Stimulated activated effector memory CD8-positive, alpha-beta T cell treated with anti-CD3 and anti-CD28 coated beads, Interleukin-12 subunit alpha, Interleukin-12 subunit beta, amount 100 ng/mL, for 72 hours (primary cell): Measurements from ENCODE around the gene NYAP1.
"Not testable (repeated sequence)": the region's sequence is repeated elsewhere in the genome, so short reads cannot be mapped to it uniquely, and the experiment has no call there.

ENCODE experiments used
- ATAC-seq: fragments of 150-1000 bp; cut with Tn5 transposase; 2 replicates; pipeline ENCODE4 v1.10.0; 2021
- DNase-seq, 2 donors: peaks; one replicate each; pipeline ENCODE4 v3.0.0; 2021 to 2022; ENCODE audit warnings: low spot score in 2 of 2
- H3K27ac Mint-ChIP-seq: one replicate; pipeline ENCODE4 v1.8.0; 2022; ENCODE audit warnings: mild to moderate bottlenecking, mixed read lengths
- H3K36me3 Mint-ChIP-seq: one replicate; pipeline ENCODE4 v1.8.0; 2022; ENCODE audit warnings: mild to moderate bottlenecking, mixed read lengths
- H3K4me1 Mint-ChIP-seq: one replicate; pipeline ENCODE4 v1.8.0; 2022; ENCODE audit warnings: mixed read lengths
- H3K4me3 Mint-ChIP-seq: one replicate; pipeline ENCODE4 v1.8.0; 2022; ENCODE audit warnings: mild to moderate bottlenecking, mixed read lengths
- H3K9me3 Mint-ChIP-seq: one replicate; pipeline ENCODE4 v1.8.0; 2022; ENCODE audit warnings: mixed read lengths

The NYAP1 gene

GRCh38 chr7:100486753-100487446 is 3.2 kb downstream of the NYAP1 start:
- DNase-seq (no peak), ATAC-seq (no peak)
- H3K27ac Mint-ChIP-seq, result no peak overlapping the region
- peaks cover 6% of the 10 kb centered on the region for H3K4me1 Mint-ChIP-seq
- H3K4me3 Mint-ChIP-seq, result no peak overlapping the region
- no peaks in the 10 kb centered on the region for H3K36me3 Mint-ChIP-seq
- H3K9me3 Mint-ChIP-seq, result no peaks in the 10 kb centered on the region

- Mint-ChIP-seq H3K36me3 (no peaks in the 10 kb centered on the region), H3K27ac (no peak overlapping the region), H3K4me3 (no peak overlapping the region), H3K9me3 (no peaks in the 10 kb centered on the region), H3K4me1 (peaks cover 10% of the 10 kb centered on the region)
- ATAC-seq (no peak), DNase-seq (no peak)
Observed at GRCh38 chr7:100488333-100489095, 4.8 kb downstream of the NYAP1 start.

DNA sequence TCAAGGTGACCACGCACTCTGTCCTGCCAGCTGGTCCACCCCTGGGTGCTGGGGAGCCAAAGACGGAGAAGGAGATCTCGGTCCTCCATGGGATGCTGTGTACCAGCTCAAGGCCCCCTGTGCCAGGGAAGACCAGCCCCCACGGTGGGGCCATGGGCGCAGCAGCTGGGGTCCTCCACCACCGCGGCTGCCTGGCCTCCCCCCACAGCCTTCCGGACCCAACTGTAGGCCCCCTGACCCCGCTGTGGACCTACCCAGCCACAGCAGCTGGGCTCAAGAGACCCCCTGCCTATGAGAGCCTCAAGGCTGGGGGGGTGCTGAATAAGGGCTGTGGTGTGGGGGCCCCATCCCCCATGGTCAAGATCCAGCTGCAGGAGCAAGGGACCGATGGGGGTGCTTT is 5.4 kb downstream of the NYAP1 start:
- H3K27ac Mint-ChIP-seq, result peak overlapping the region; percentile 73
- no peaks in the 10 kb centered on the region for H3K36me3 Mint-ChIP-seq
- ATAC-seq, result no peak

DNA sequence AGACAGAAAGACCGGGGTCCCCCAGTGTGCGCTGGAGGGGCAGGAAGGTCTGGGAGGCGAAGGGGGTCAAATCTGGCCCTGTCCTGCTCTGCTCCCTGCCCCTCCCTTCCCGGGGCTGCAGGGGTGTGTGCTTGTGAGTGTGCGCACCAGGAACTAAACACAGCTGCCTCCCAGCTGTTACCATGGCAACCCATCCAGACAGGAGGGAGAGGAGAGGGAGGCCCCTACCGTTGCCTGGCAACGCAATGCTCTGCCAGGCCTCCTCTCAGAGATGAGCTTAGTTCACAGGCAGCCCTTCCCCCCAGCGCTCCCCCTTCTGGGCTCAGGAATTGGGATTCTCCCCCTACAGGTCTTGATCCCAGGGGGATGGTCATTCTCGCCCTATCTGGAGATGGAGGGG is 6.1 kb downstream of the NYAP1 start:
- Mint-ChIP-seq H3K9me3 (no peaks in the 10 kb centered on the region), H3K36me3 (no peaks in the 10 kb centered on the region), H3K4me1 (peaks cover 16% of the 10 kb centered on the region), H3K27ac (peak overlapping the region; percentile 73), H3K4me3 (no peak overlapping the region)
- ATAC-seq (no peak), DNase-seq (no peak)

More for the DNA sequence above, 5.4 kb downstream of the NYAP1 start:
- Mint-ChIP-seq H3K4me3 (no peak overlapping the region), H3K4me1 (peaks cover 15% of the 10 kb centered on the region), H3K9me3 (no peaks in the 10 kb centered on the region)
- DNase-seq, result no peak

DNA sequence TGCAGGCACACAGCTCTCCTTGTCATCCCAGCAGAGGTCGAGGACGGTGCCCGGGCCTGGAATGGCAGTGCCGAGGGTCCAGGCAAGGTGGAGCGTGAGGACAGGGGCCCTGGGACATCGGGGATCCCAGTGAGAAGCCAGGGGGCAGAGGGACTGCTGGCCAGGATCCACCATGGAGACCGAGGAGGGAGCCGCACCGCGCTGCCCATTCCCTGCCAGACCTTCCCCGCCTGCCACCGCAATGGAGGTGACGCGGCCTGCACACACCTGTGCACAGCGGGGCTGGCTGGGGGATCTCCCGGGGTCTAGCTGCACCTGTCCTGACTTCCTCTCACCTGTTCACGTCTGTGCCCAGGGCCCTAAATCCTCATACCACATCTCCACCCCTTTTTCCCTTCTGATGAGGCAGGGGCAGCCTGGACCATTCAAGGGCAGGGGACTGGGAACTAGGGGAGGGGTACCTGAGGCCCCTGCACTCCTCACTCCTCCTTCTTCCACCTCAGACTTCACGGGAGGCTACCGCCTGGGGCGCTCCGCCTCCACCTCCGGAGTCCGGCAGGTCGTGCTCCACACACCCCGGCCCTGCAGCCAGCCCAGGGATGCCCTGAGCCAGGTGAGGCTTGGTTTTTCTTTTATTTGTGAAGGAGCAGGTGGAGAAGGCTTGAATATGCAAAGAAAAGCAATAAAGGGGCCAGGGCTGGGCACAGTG is 6.9 kb downstream of the NYAP1 start:
- H3K9me3 Mint-ChIP-seq, result no peaks in the 10 kb centered on the region
- no peaks in the 10 kb centered on the region for H3K36me3 Mint-ChIP-seq
- H3K4me3 Mint-ChIP-seq, result no peak overlapping the region
- no peak for DNase-seq
- peak overlapping the region; percentile 73 for H3K27ac Mint-ChIP-seq
- peaks cover 16% of the 10 kb centered on the region for H3K4me1 Mint-ChIP-seq
- ATAC-seq, result no peak

- Mint-ChIP-seq H3K4me1 (peaks cover 16% of the 10 kb centered on the region), H3K4me3 (no peak overlapping the region), H3K36me3 (no peaks in the 10 kb centered on the region), H3K27ac (no peak overlapping the region), H3K9me3 (no peaks in the 10 kb centered on the region)
- ATAC-seq (no peak), DNase-seq (no peak)
Observed at GRCh38 chr7:100491192-100491578, 7.5 kb downstream of the NYAP1 start.

DNA sequence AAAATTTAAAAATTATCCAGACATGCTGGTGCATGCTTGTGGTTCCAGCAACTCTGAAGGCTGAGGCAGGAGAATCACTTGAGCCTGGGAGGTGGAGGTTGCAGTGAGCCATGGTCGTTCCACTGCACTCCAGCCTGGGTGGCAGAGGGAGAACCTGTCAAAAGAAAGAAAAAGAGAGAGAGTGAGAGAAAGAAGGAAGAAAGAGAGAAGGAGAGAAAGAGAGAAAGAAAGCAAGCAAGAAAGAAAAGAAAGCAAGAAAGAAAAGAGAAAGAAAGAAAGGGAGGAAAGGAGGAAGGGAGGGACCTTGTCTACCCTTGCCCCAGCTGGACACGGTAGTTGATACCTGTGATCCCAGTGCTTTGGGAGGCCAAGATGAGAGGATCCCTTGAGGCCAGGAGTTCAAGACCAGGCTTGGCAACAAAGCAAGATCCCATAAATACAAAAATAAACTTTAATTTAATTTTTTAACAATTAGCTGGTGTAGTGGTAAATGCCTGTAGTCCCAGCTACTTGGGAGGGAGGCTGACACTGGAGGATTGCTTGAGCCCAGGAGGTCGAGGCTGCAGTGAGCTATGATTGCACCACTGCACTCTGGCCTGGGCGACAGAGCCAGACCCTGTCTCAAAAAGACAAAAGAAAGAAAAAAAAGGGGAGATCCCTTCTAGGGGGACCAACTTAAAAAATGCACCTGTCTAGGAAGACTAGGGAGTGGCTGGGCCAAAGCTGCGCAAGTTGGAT is 9.2 kb downstream of the NYAP1 start:
- no peak for DNase-seq
- Mint-ChIP-seq H3K9me3 (no peaks in the 10 kb centered on the region), H3K4me3 (peak overlapping the region; percentile 48), H3K36me3 (no peaks in the 10 kb centered on the region), H3K4me1 (peaks cover 16% of the 10 kb centered on the region), H3K27ac (peak overlapping the region; percentile 27)
- no peak for ATAC-seq

GRCh38 chr7:100493476-100494264 is 9.9 kb downstream of the NYAP1 start:
- Mint-ChIP-seq H3K9me3 (no peaks in the 10 kb centered on the region), H3K4me1 (peaks cover 16% of the 10 kb centered on the region), H3K36me3 (no peaks in the 10 kb centered on the region), H3K27ac (peak overlapping the region; percentile 27), H3K4me3 (peak overlapping the region; percentile 48)
- peak; percentile 88 for ATAC-seq
- peak; percentile 42 to 69 for DNase-seq

DNA sequence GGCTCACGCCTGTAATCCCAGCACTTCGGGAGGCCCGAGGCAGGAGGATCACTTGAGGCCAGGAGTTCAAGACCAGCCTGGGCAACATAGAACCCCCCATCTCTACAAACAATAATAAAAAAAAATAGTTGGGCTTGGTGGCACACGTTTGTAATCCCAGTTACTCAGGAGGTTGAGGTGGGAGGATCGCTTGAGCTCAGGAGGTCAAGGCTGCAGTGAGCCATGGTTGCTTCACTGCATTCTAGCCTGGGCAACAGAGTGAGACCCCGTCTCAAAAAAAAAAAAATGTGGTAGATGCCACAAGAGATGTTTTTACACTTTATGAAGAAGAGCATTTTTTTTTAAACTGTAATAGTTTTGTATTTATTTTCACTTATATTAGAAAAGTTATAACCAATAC is 12.8 kb downstream of the NYAP1 start:
- ATAC-seq (no peak), DNase-seq (no peak)
- Mint-ChIP-seq H3K4me3 (no peak overlapping the region), H3K36me3 (no peaks in the 10 kb centered on the region), H3K9me3 (no peaks in the 10 kb centered on the region), H3K27ac (no peak overlapping the region), H3K4me1 (peaks cover 16% of the 10 kb centered on the region)

- H3K9me3 Mint-ChIP-seq, H3K36me3 Mint-ChIP-seq, DNase-seq, ATAC-seq, H3K4me1 Mint-ChIP-seq, H3K27ac Mint-ChIP-seq, H3K4me3 Mint-ChIP-seq: not testable (repeated sequence)
Observed at GRCh38 chr7:100500743-100501142, 17.0 kb downstream of the NYAP1 start.

DNA sequence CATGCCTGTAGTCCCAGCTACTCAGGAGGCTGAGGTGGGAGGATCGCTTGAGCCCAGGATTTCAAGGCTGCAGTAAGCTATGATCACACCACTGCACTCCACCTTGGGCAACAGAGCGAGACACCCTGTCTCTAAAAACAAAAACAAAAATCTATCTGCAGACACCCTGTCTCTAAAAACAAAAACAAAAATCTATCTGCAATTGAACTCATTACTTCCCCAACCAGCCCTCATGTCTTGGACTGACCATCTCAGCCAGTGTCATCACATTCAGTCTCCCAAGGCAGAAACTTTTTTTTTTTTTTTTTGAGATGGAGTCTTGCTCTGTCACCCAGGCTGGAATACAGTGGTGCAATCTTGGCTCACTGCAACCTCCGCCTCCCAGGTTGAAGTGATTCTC is 20.3 kb downstream of the NYAP1 start:
- not testable (repeated sequence) for DNase-seq, H3K4me3 Mint-ChIP-seq, H3K27ac Mint-ChIP-seq, H3K36me3 Mint-ChIP-seq, H3K9me3 Mint-ChIP-seq, ATAC-seq, H3K4me1 Mint-ChIP-seq

DNA sequence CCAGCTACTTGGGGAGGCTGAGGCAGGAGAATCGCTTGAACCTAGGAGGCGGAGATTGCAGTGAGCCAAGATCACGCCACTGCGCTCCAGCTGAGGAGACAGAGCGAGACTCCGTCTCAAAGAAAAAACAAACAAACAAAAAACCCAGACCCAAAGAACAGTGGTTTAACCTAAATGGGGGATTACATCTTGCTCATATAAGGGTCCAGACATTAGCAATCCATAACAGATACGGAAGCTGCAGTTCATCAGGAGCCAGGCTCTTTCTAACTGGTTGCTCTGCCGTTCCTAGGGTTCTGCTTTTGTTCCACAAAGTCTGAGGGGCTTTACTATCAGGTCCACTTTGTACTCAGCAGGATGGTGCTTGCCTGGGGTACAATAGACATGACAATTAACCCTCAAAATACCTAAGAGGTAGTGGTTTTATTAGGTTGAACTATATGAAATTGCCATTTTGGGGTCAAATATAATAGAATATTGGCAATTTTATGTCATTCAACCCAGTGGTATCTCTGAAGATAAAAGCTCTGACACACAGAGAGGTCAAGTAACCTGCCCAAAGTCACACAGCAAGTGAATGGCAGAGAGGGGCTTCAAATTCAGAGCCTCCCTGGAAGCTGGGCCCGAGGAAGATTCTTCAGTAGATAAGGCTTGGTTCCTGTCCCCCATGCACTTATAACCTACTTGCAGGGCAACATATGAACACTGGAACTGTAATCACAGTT is 21.3 kb downstream of the NYAP1 start:
- Mint-ChIP-seq H3K27ac (no peak overlapping the region), H3K4me1 (no peaks in the 10 kb centered on the region), H3K9me3 (no peaks in the 10 kb centered on the region), H3K4me3 (no peak overlapping the region), H3K36me3 (no peaks in the 10 kb centered on the region)
- ATAC-seq (no peak), DNase-seq (no peak)

- no peaks in the 10 kb centered on the region for H3K9me3 Mint-ChIP-seq
- no peaks in the 10 kb centered on the region for H3K36me3 Mint-ChIP-seq
- no peak overlapping the region for H3K27ac Mint-ChIP-seq
- no peak overlapping the region for H3K4me3 Mint-ChIP-seq
- ATAC-seq (no peak), DNase-seq (no peak)
- no peaks in the 10 kb centered on the region for H3K4me1 Mint-ChIP-seq
Observed at GRCh38 chr7:100506356-100506923, 22.7 kb downstream of the NYAP1 start.

- H3K4me3 Mint-ChIP-seq, result no peak overlapping the region
- no peak for ATAC-seq
- H3K4me1 Mint-ChIP-seq, result no peaks in the 10 kb centered on the region
- H3K27ac Mint-ChIP-seq, result no peak overlapping the region
- H3K36me3 Mint-ChIP-seq, result no peaks in the 10 kb centered on the region
- no peak for DNase-seq
- H3K9me3 Mint-ChIP-seq, result no peaks in the 10 kb centered on the region
Observed at GRCh38 chr7:100509231-100509630, 25.5 kb downstream of the NYAP1 start.
